Hepatocyte (in vitro differentiated cells): ENCODE data around the gene CD99L2.

Source experiments
- EZH2 ChIP-seq: fragments of 200-600 bp; sonication (generic); IDR thresholded peaks from 2 replicates; pipeline ENCODE4 v1.6.1; 2016; ENCODE audit warnings: antibody characterized with exemption, mild to moderate bottlenecking, borderline replicate concordance
- TF ChIP-seq, protein P1 (sequence below): fragments of 200-600 bp; sonication (generic); IDR thresholded peaks from 2 replicates; pipeline ENCODE4 v1.5.1; 2016; ENCODE audit warnings: antibody characterized with exemption, mild to moderate bottlenecking; ENCODE audit not compliant: poor library complexity

- no peak for TF ChIP-seq EZH2
- TF ChIP-seq, protein P1, sequence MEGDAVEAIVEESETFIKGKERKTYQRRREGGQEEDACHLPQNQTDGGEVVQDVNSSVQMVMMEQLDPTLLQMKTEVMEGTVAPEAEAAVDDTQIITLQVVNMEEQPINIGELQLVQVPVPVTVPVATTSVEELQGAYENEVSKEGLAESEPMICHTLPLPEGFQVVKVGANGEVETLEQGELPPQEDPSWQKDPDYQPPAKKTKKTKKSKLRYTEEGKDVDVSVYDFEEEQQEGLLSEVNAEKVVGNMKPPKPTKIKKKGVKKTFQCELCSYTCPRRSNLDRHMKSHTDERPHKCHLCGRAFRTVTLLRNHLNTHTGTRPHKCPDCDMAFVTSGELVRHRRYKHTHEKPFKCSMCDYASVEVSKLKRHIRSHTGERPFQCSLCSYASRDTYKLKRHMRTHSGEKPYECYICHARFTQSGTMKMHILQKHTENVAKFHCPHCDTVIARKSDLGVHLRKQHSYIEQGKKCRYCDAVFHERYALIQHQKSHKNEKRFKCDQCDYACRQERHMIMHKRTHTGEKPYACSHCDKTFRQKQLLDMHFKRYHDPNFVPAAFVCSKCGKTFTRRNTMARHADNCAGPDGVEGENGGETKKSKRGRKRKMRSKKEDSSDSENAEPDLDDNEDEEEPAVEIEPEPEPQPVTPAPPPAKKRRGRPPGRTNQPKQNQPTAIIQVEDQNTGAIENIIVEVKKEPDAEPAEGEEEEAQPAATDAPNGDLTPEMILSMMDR: no peak
These were observed 133.2 kb downstream of the CD99L2 start for GRCh38 chrX:150765237-150765636.
